Stimulated activated CD8-positive, alpha-beta memory T cell treated with anti-CD3 and anti-CD28 coated beads, Interleukin-4, amount 100 ng/mL, for 48 hours (primary cell): ENCODE data around the gene CNGB1.
"Not testable (repeated sequence)": the region's sequence is repeated elsewhere in the genome, so short reads cannot be mapped to it uniquely, and the experiment has no call there.

Source experiments
- DNase-seq: peaks from one replicate; pipeline ENCODE4 v3.0.0-alpha.2; 2020

Gene CNGB1

GRCh38 chr16:57996406-57997175 lies 25.7 kb upstream of the CNGB1 start:
- no peak for DNase-seq

- DNase-seq, result no peak
These were observed 24.9 kb upstream of the CNGB1 start for GRCh38 chr16:57995721-57996405.

- peak; percentile 60 for DNase-seq
These were observed 23.9 kb upstream of the CNGB1 start for GRCh38 chr16:57994778-57995177.

GRCh38 chr16:57994361-57994760 lies 23.4 kb upstream of the CNGB1 start:
- DNase-seq, result no peak

- DNase-seq, result no peak
These were observed 23.0 kb upstream of the CNGB1 start for GRCh38 chr16:57993897-57994296.

GRCh38 chr16:57993438-57993837 lies 22.5 kb upstream of the CNGB1 start:
- no peak for DNase-seq

GRCh38 chr16:57992084-57992483 lies 21.2 kb upstream of the CNGB1 start:
- no peak for DNase-seq

GRCh38 chr16:57991551-57992059 lies 20.7 kb upstream of the CNGB1 start:
- DNase-seq, result no peak

- DNase-seq, result no peak
These were observed 18.0 kb upstream of the CNGB1 start for GRCh38 chr16:57988929-57989328.

GRCh38 chr16:57987441-57988177 lies 16.7 kb upstream of the CNGB1 start:
- DNase-seq, result no peak

GRCh38 chr16:57986196-57986595 lies 15.3 kb upstream of the CNGB1 start:
- no peak for DNase-seq

- DNase-seq, result no peak
These were observed 14.6 kb upstream of the CNGB1 start for GRCh38 chr16:57985204-57986181.

GRCh38 chr16:57984443-57985203 lies 13.7 kb upstream of the CNGB1 start:
- DNase-seq, result peak; percentile 94

- no peak for DNase-seq
These were observed 11.5 kb upstream of the CNGB1 start for GRCh38 chr16:57982385-57982784.

- no peak for DNase-seq
These were observed 10.7 kb upstream of the CNGB1 start for GRCh38 chr16:57981636-57982035.

GRCh38 chr16:57979006-57979585 lies 8.2 kb upstream of the CNGB1 start:
- no peak for DNase-seq

GRCh38 chr16:57978070-57978465 lies 7.1 kb upstream of the CNGB1 start:
- not testable (repeated sequence) for DNase-seq

- no peak for DNase-seq
These were observed 6.6 kb upstream of the CNGB1 start for GRCh38 chr16:57977418-57978069.

- DNase-seq, result no peak
These were observed 5.4 kb upstream of the CNGB1 start for GRCh38 chr16:57976331-57976796.

GRCh38 chr16:57972306-57972705 lies 1.4 kb upstream of the CNGB1 start:
- DNase-seq, result no peak
